HCT116 (cell line): ENCODE results near the gene SMIM12.

Experiments
- CBX3 ChIP-seq: IDR thresholded peaks from 2 replicates; pipeline ENCODE4 v1.6.1; 2012; ENCODE audit warnings: low read depth
- CTCF ChIP-seq, 3 experiments: fragments of 200-600 bp in 1 of 3; sonication (generic) in 1 of 3; IDR thresholded peaks in 2 of 3; conservative IDR thresholded peaks in 1 of 3; 2 replicates each; pipeline ENCODE4 v1.5.1; 2012 to 2017; ENCODE audit warnings: low read depth in 2 of 3, low read length in 2 of 3, antibody characterized with exemption in 1 of 3, borderline replicate concordance in 1 of 3, control low read depth in 1 of 3, mild to moderate bottlenecking in 1 of 3, mixed read lengths in 1 of 3, mixed run types in 1 of 3, moderate library complexity in 1 of 3; ENCODE audit not compliant: insufficient read depth in 1 of 3
- EZH2 ChIP-seq: fragments of 200-600 bp; sonication (generic); IDR thresholded peaks from 2 replicates; pipeline ENCODE4 v1.6.1; 2017; ENCODE audit warnings: antibody characterized with exemption, mixed run types
- EZH2phosphoT487 ChIP-seq: fragments of 200-600 bp; IDR thresholded peaks from 2 replicates; pipeline ENCODE4 v1.6.1; 2018; ENCODE audit warnings: antibody characterized with exemption, borderline replicate concordance
- FOSL1 ChIP-seq: IDR thresholded peaks from 2 replicates; pipeline ENCODE4 v1.6.1; 2012; ENCODE audit warnings: low read depth
- MAX ChIP-seq: IDR thresholded peaks from 2 replicates; pipeline ENCODE4 v1.6.1; 2012
- POLR2A ChIP-seq: IDR thresholded peaks from 2 replicates; pipeline ENCODE4 v1.7.0; 2011; ENCODE audit warnings: borderline replicate concordance; ENCODE audit not compliant: insufficient read depth, insufficient read length; ENCODE audit errors: extremely low read depth
- POLR2AphosphoS5 ChIP-seq: IDR thresholded peaks from 2 replicates; pipeline ENCODE4 v1.6.1; 2011; ENCODE audit warnings: mild to moderate bottlenecking, low read depth, low read length, moderate library complexity
- SP1 ChIP-seq: IDR thresholded peaks from 2 replicates; pipeline ENCODE4 v1.6.1; 2012; ENCODE audit warnings: low read depth

DNA sequence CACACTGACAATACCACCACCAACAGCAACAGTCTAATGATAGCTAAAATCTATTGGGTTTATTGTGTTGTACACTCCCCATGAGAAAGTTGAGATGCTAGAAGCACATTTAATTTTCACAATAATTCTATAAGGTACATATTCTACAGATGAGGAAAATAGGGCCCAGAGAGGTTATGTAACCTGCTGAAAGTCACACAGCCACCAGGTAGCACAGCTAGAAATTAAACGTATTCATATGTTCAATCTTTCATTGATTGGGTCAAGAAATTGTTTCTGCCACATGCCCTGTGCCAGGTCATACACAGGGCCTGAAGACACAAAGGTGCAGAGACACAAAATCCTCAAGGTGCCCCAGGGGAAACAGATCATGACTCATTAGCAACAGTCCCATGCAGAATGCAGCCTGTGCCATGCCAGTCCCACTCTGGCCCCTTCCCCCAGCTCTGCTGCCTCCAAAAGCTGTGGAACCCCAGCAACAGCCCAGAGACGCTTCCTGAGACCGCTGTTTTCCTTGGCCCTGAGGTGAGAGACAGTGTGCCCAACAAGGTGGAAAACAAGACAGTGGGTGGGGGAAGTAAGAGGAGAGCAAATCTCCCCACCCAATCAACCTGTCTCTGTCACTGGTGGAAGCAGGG is 34.6 kb downstream of the SMIM12 start:
- no peak for TF ChIP-seq CTCF (IDR thresholded peaks at IDR 0.05 in 2 of 3, conservative IDR thresholded peaks at IDR 0.05 in 1 of 3; ENCODE audit: borderline replicate concordance in 1 of 3, insufficient read depth in 1 of 3, low read depth in 2 of 3, low read length in 2 of 3)
- no peak for TF ChIP-seq MAX
- TF ChIP-seq POLR2AphosphoS5, result no peak
- no peak for TF ChIP-seq POLR2A
- no peak for TF ChIP-seq EZH2phosphoT487
- no peak for TF ChIP-seq SP1
- no peak for TF ChIP-seq FOSL1
- no peak for TF ChIP-seq CBX3
- TF ChIP-seq EZH2, result no peak
